ENCODE measurements around the gene LPIN2.

- no peak for TF ChIP-seq POLR2A (IDR thresholded peaks at IDR 0.05; ENCODE audit: low read depth, low read length)
- no peak for TF ChIP-seq TAF1 (IDR thresholded peaks at IDR 0.05; ENCODE audit: borderline replicate concordance, low read depth, low read length)
- TF ChIP-seq POLR2AphosphoS5 (IDR thresholded peaks at IDR 0.05; ENCODE audit: low read depth, low read length) = no peak
Measured at GRCh38 chr18:3040173-3040572, 27.2 kb upstream of the LPIN2 start.
